K562 (cell line): ENCODE data around the gene PRR36. TPM values are rescaled to one million over a fixed set of nuclear protein-coding genes. Genes with fewer than 3 reads are reported as not detected.

Experiments used
- ATAC-seq: fragments of 200-7000 bp; cut with Tn5 transposase; 3 replicates; pipeline ENCODE4 v1.9.1; 2020; ENCODE audit warnings: moderate library complexity
- BruUV-seq: library from RNA; stranded (reverse); fragments of 400-500 nt; replicated peaks from 2 replicates; lab custom pipeline; 2021; lab: Mats Ljungman, UMichigan
- CTCF ChIA-PET: fragments of 300-600 bp; formaldehyde crosslinking; extraction: SDS; loops from one replicate; lab custom pipeline; 2021; ENCODE audit warnings: low intra/inter-chr PET ratio; lab: Yijun Ruan, JAX
- POLR2A ChIA-PET: fragments of 300-600, 350-650 bp; sonication (Branson Sonifier 250); formaldehyde crosslinking; extraction: SDS; loops from one replicate; lab custom pipeline; 2021; ENCODE audit warnings: antibody characterized with exemption, inconsistent platforms; lab: Yijun Ruan, JAX
- DNase-seq, 4 experiments: peaks; one replicate each; pipeline versions ENCODE4 v3.0.0 to v3.0.0-alpha.2; 2011 to 2018; ENCODE audit warnings: low spot score in 3 of 4, mixed read lengths in 3 of 4; ENCODE audit errors: extremely low read depth in 1 of 4
- FAIRE-seq: peaks from 2 replicates; lab custom pipeline; 2011; peaks lifted over from hg19 to GRCh38; lab: Jason Lieb, UNC
- H2AFZ ChIP-seq: 2 replicates; pipeline ENCODE4 v1.6.0; 2011; ENCODE audit warnings: low read depth, low read length, control low read depth, inconsistent platforms
- H3K27ac ChIP-seq: fragments of 200-600 bp; 3 replicates; pipeline ENCODE4 v1.8.0; 2011; ENCODE audit warnings: low read depth, mild to moderate bottlenecking, control low read depth, inconsistent platforms, low read length, moderate library complexity, mixed read lengths; ENCODE audit errors: extremely low read depth
- H3K27me3 ChIP-seq, 2 experiments: fragments of 300-600 bp in 1 of 2; 2 replicates in 1 of 2; 3 replicates in 1 of 2; pipeline versions ENCODE4 v1.6.0 to v1.8.0; 2011; ENCODE audit warnings: inconsistent platforms in 2 of 2, low read length in 2 of 2, mild to moderate bottlenecking in 1 of 2, mixed read lengths in 1 of 2, moderate library complexity in 1 of 2; ENCODE audit not compliant: control insufficient read depth in 2 of 2, insufficient read depth in 2 of 2
- H3K36me3 ChIP-seq: fragments of 300-600 bp; 3 replicates; pipeline ENCODE4 v1.8.0; 2011; ENCODE audit warnings: mild to moderate bottlenecking, low read length, inconsistent platforms; ENCODE audit not compliant: control insufficient read depth, insufficient read depth
- H3K4me1 ChIP-seq, 2 experiments: fragments of 200-600 bp in 1 of 2; replicated peaks in 1 of 2; 2 replicates in 1 of 2; 3 replicates in 1 of 2; pipeline versions ENCODE4 v1.5.1 to v1.8.0; 2011; ENCODE audit warnings: inconsistent platforms in 2 of 2, low read length in 2 of 2, mild to moderate bottlenecking in 1 of 2, mixed read lengths in 1 of 2, moderate library complexity in 1 of 2; ENCODE audit not compliant: control insufficient read depth in 2 of 2, insufficient read depth in 2 of 2
- H3K4me2 ChIP-seq: 2 replicates; pipeline ENCODE4 v1.6.1; 2011; ENCODE audit warnings: low read length, control low read depth, inconsistent platforms, mixed read lengths; ENCODE audit not compliant: insufficient read depth
- H3K4me3 ChIP-seq: fragments of 200-600 bp; sonication (generic), shearing (Covaris generic); 2 replicates; pipeline ENCODE4 v1.5.1; 2016; ENCODE audit warnings: control low read depth, inconsistent platforms
- H3K79me2 ChIP-seq: fragments of 200-600 bp; 3 replicates; pipeline ENCODE4 v1.8.0; 2011; ENCODE audit warnings: low read length, inconsistent platforms; ENCODE audit not compliant: control insufficient read depth, insufficient read depth
- H3K9ac ChIP-seq, 2 experiments: 2 replicates each; pipeline versions ENCODE4 v1.6.0 to v1.6.1; 2011; ENCODE audit warnings: low read depth in 2 of 2, low read length in 2 of 2, control low read depth in 1 of 2, inconsistent platforms in 1 of 2, mild to moderate bottlenecking in 1 of 2, mixed read lengths in 1 of 2; ENCODE audit not compliant: insufficient read depth in 1 of 2
- H3K9me1 ChIP-seq: one replicate; pipeline ENCODE4 v1.6.0; 2011; ENCODE audit warnings: inconsistent platforms, mild to moderate bottlenecking, low read length, moderate library complexity; ENCODE audit not compliant: control insufficient read depth, insufficient read depth
- H3K9me3 ChIP-seq: replicated peaks from 2 replicates; pipeline ENCODE4 v1.5.1; 2011; ENCODE audit warnings: low read depth, low read length, inconsistent platforms; ENCODE audit not compliant: control insufficient read depth, insufficient read depth
- H4K20me1 ChIP-seq: replicated peaks from 2 replicates; pipeline ENCODE4 v1.6.1; 2011; ENCODE audit warnings: low read length, inconsistent platforms, mixed read lengths; ENCODE audit not compliant: control insufficient read depth, insufficient read depth
- ARHGAP35 ChIP-seq: fragments of 450-650 bp; IDR thresholded peaks from 2 replicates; pipeline ENCODE4 v1.6.1; 2018; ENCODE audit not compliant: partially characterized antibody
- HNRNPUL1 ChIP-seq: fragments of 200-400 bp; formaldehyde crosslinking; IDR thresholded peaks from 2 replicates; pipeline ENCODE4 v1.6.1; 2017; ENCODE audit warnings: low read length
- MNT ChIP-seq, 2 experiments: fragments of 450-650 bp; conservative IDR thresholded peaks; 2 replicates each; pipeline ENCODE4 v1.6.1; 2017; ENCODE audit warnings: mild to moderate bottlenecking in 2 of 2, moderate library complexity in 2 of 2
- POLR2G ChIP-seq: fragments of 200-400 bp; formaldehyde crosslinking; IDR thresholded peaks from 2 replicates; pipeline ENCODE4 v1.6.1; 2017; ENCODE audit warnings: low read depth, mild to moderate bottlenecking, antibody characterized with exemption, low read length, moderate library complexity
- RBFOX2 ChIP-seq: fragments of 200-400 bp; formaldehyde crosslinking; IDR thresholded peaks from 2 replicates; pipeline ENCODE4 v1.6.1; 2017; ENCODE audit warnings: low read depth, mild to moderate bottlenecking, low read length, moderate library complexity
- ZNF277 ChIP-seq: fragments of 250-450 bp; sonication (Bioruptor Pico); IDR thresholded peaks from 2 replicates; pipeline ENCODE4 v1.8.0; 2022; ENCODE audit warnings: inconsistent platforms, mild to moderate bottlenecking, moderate library complexity, borderline replicate concordance
- WGBS: fragments of 100-300 bp; shearing (Covaris generic); methylation state at CpG from one replicate; pipeline ENCODE4 v1.1.6; 2016; ENCODE audit warnings: low coverage, mixed read lengths; ENCODE audit not compliant: insufficient coverage; ENCODE audit errors: missing lambda C conversion rate; 5-methylcytosine and 5-hydroxymethylcytosine counted together
- in situ Hi-C: fragments of 300-500 bp; cut with MboI; formaldehyde crosslinking; loops from 4 replicates; pipeline ENCODE4 v1.15.0; 2018; ENCODE audit warnings: inconsistent platforms, mixed read lengths
- intact Hi-C: fragments of 100-400 bp; cut with micrococcal nuclease; formaldehyde crosslinking; loops from 2 replicates; pipeline ENCODE4 v1.14.2; 2022
- polyA plus RNA-seq, 8 experiments: library from polyadenylated mRNA; depleted of rRNA in 4 of 8; stranded (reverse) in 5 of 8; unstranded in 3 of 8; fragments of >200 nt; fragmentation: Nextera tagmentation in 2 of 8; fragmentation: Illumina TruSeq in 1 of 8; extraction: Ambion mirVana in 2 of 8; extraction: Trizol in 1 of 8; gene quantifications; 2 replicates each; pipeline versions ENCODE4 v1.2.1 to v1.2.3, GENCODE V29; 2011 to 2014; ENCODE audit warnings: inconsistent platforms in 1 of 8, missing spikeins in 1 of 8
- total RNA-seq, 7 experiments: library from RNA; depleted of rRNA in 6 of 7; stranded (reverse); fragments of >200 nt in 6 of 7; fragmentation: Illumina TruSeq in 2 of 7; extraction: Trizol in 2 of 7; gene quantifications; 2 replicates each; pipeline versions ENCODE4 v1.2.1 to v1.2.3, GENCODE V29; 2011 to 2021; ENCODE audit warnings: low replicate concordance in 1 of 7

Gene PRR36
- total and polyA plus RNA-seq, 9 of the 15 experiments (the other 6 are each of a cell fraction or from before 2014, with no cell fraction given) = 0.05 to 0.42 (median 0.06) TPM; not detected in 6

GRCh38 chr19:7909471-7910067 is 35.4 kb upstream of the PRR36 start (continued):
- TF ChIP-seq MNT (conservative IDR thresholded peaks at IDR 0.05) = no peak
- TF ChIP-seq HNRNPUL1 = no peak
- TF ChIP-seq ARHGAP35 = no peak

GRCh38 chr19:7908742-7909461 is 34.7 kb upstream of the PRR36 start:
- ChIA-PET CTCF (no interaction called here), POLR2A (interaction anchor here (0.6 to 1.0 kb wide), 2 partner anchors 11 to 13 kb away, joined by 4 to 8 read pairs; partner anchors contain the start of gene SNAPC2)
- Histone ChIP-seq H3K4me3 (no peak overlapping the region), H3K27ac (no peak overlapping the region), H3K9me1 (peaks cover 7% of the 10 kb centered on the region), H3K36me3 (peaks cover 61% of the 10 kb centered on the region; the same call in 2 of the 3 replicates), H3K27me3 (no peaks in the 10 kb centered on the region), H3K79me2 (peaks cover 44% of the 10 kb centered on the region), H3K9me3 (no peaks in the 10 kb centered on the region), H4K20me1 (no peaks in the 10 kb centered on the region), H3K9ac (peak overlapping the region in 1 of 2 experiments; percentile 82; a peak in 2 of 4 replicates), H3K4me2 (no peak overlapping the region), H2AFZ (no peak overlapping the region), H3K4me1 (peaks cover 8 to 91% of the 10 kb centered on the region in 2 experiments; a peak in 4 of 5 replicates)
- 96% methylated on average over 13 of the region's 19 CpGs for WGBS
- in situ Hi-C loops (no loop called here), intact Hi-C loops (no loop called here)
- DNase-seq (no peak), FAIRE-seq (no peak), ATAC-seq (no peak)
- peak; percentile 68 for TF ChIP-seq POLR2G
- peak; percentile 43; the same call in 1 of the 2 replicates for TF ChIP-seq RBFOX2
- TF ChIP-seq ZNF277 (CRISPR knock-in tag) = no peak
- BruUV-seq = no TSS peak
